ENCODE data around the gene SLC38A9.

Gene SLC38A9

DNA sequence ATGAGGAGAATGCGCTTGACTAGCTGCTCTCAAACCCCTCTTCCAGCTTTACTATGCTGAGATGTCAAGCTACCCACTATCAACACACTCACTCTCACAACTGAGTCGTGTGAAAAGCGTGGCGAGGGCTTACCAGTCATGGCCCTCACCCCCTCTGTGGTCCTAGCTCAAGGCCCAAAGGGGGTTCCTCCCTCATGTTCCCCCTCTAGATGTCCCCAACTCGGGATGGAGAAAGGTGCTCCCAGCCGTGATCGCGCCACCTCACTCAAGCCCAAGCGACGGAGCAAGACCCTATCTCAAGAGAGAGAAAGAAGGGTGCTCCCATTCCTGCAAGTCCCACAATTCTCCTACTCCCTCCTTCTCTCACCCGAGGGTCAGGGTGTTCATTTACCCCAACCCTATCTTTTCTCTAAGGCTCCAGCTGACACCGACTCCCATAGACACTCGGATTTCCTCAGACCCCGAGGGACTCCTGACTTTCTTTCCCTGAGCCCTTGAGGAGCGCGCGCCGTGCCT, 559 bp downstream of the SLC38A9 start:
- H3K4me3 ChIP-seq (ENCODE audit: low read depth, low read length) = peak overlapping the region; percentile 99
- in situ Hi-C loops (cut with HindIII; ENCODE audit: low sequenced_read_pairs) = no loop called here
- no peak for DNase-seq (ENCODE audit: low read depth)
- TF ChIP-seq, protein P1, sequence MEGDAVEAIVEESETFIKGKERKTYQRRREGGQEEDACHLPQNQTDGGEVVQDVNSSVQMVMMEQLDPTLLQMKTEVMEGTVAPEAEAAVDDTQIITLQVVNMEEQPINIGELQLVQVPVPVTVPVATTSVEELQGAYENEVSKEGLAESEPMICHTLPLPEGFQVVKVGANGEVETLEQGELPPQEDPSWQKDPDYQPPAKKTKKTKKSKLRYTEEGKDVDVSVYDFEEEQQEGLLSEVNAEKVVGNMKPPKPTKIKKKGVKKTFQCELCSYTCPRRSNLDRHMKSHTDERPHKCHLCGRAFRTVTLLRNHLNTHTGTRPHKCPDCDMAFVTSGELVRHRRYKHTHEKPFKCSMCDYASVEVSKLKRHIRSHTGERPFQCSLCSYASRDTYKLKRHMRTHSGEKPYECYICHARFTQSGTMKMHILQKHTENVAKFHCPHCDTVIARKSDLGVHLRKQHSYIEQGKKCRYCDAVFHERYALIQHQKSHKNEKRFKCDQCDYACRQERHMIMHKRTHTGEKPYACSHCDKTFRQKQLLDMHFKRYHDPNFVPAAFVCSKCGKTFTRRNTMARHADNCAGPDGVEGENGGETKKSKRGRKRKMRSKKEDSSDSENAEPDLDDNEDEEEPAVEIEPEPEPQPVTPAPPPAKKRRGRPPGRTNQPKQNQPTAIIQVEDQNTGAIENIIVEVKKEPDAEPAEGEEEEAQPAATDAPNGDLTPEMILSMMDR (IDR thresholded peaks at IDR 0.05; ENCODE audit: low read depth, low read length, missing control alignments) = no peak

DNA sequence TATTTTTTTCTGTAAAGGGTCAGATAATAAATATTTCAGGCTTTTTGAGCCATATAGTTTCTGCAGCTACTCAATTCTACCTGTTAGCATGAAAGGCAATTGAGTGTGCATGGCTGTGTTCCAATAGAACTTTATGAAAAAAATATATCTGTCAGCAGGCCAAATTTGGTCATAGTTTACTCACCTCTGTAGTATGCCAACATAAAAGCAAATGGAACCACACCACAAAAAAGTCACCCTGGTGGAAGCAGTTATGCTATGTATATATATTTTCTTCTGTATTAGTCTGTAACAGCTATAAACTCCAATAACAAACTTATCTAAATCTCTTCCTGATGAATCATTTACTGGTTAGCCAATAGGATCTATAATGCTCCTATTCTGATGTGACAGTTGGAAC, 3.4 kb downstream of the SLC38A9 start:
- no peak for DNase-seq (ENCODE audit: low read depth)
- H3K4me3 ChIP-seq (ENCODE audit: low read depth, low read length) = no peak overlapping the region
- TF ChIP-seq, protein P1 (IDR thresholded peaks at IDR 0.05; ENCODE audit: low read depth, low read length, missing control alignments) = no peak
- in situ Hi-C loops (cut with HindIII; ENCODE audit: low sequenced_read_pairs) = loop anchor here (10.0 kb wide), 1 partner anchor 304 kb away; no protein-coding TSS in a partner anchor

DNA sequence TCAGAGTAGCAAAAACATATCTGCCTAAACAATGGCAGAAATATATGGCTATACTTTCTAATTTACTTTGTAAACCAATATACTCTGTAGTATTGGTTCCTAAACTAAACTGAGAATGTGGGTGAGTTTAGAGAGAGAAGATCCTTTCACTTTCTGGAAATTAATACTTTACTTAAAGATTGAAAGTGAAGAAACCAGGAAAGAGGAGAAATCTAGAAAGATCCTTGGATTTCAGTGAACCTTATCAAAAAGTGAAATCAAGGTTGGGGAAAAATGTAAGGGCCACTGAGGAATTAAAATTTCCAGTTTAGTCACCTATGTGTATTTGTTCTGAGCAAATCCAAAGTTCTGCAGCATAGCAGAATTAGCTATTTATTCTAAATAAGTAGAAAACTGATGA, 5.9 kb downstream of the SLC38A9 start:
- TF ChIP-seq, protein P1 (IDR thresholded peaks at IDR 0.05; ENCODE audit: low read depth, low read length, missing control alignments) = no peak
- in situ Hi-C loops (cut with HindIII; ENCODE audit: low sequenced_read_pairs) = loop anchor here (10.0 kb wide), 1 partner anchor 301 kb away; no protein-coding TSS in a partner anchor
- H3K4me3 ChIP-seq (ENCODE audit: low read depth, low read length) = no peak overlapping the region
- no peak for DNase-seq (ENCODE audit: low read depth)

DNA sequence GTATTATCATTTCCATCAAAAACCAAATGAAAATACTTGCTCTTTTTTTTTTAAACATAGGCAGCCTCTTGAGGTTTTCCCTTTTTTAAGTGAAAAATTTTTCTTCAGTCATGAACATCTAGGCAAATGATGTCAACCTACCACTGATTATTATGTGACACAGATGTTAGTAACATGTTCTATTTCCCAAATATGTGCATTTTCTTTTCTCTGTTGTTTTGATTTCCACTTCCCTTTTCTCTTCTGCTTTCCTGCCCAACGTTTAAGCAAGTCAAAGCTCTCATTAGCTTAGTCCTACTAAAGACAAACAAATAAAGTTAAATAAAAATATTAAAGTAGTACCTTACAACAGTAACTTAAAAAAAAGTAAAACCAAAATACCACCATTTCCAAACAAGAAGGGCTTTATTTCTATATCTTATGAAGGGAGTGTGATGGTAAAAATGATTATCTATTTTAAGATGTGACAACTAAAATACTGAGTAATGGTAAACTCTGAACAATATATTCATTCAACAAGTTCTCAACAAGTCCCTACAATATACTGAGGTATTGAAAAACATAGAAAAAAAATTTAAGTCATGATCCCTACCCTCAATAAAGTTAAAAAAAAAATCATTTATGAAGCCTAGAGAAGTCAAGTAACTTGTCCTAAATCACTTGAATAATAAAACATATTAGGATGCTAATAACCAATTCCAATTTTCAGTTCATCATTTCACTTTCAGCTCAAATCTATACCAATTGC, 9.4 kb downstream of the SLC38A9 start:
- TF ChIP-seq, protein P1 (IDR thresholded peaks at IDR 0.05; ENCODE audit: low read depth, low read length, missing control alignments) = no peak
- H3K4me3 ChIP-seq (ENCODE audit: low read depth, low read length) = no peak overlapping the region
- no peak for DNase-seq (ENCODE audit: low read depth)
- in situ Hi-C loops (cut with HindIII; ENCODE audit: low sequenced_read_pairs) = loop anchor here (10.0 kb wide), 1 partner anchor 298 kb away; no protein-coding TSS in a partner anchor

DNA sequence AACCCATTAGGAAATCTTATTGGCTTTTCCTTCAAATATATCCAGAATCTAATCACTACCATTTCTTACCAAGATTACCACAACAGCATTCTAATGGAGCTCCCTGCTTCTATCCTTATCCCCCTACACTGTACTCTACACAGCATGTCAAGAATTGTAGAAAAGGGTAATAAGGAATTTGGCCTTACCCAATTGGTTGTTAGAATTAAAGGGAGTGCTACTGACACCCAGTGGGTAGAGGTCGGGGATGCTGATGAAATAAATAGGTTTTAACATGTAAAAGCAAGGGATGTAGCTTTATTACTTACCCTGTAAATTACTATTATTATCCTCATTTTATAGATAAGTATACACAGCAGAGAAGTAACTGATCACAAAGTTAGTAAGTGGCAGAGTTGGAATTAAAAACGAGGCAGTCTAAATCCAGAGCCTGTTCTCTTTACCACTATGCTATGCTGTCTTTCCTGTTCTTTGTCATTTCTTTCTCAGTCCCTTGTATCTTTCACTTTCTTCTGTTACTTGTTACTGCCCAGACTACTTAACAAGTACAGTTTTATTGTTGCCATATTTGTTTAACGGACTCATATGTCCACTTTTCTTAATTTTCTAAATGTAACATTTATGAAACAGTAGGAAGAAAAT, 10.5 kb downstream of the SLC38A9 start:
- no peak for DNase-seq (ENCODE audit: low read depth)
- TF ChIP-seq, protein P1 (IDR thresholded peaks at IDR 0.05; ENCODE audit: low read depth, low read length, missing control alignments) = no peak
- in situ Hi-C loops (cut with HindIII; ENCODE audit: low sequenced_read_pairs) = loop anchor here (10.0 kb wide), 1 partner anchor 297 kb away; no protein-coding TSS in a partner anchor
- H3K4me3 ChIP-seq (ENCODE audit: low read depth, low read length) = no peak overlapping the region

DNA sequence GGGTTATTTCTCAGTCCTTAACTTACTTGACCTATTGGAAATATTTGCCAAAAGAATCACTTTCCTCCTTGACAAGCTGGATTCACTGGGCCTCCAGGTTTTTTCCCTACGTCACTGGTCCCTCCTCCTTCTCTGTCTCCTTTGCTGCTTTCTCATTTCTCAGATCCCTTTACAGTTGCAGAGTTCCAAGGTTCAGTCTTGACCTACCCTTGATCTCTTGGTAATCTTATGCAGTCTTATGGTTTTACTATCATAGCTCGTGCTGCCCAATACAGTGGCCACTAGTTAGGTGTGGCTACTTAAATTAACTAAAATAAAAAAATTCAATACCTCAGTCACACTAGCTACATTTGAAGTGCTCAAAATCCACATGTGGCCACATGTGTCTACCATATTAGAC, 11.4 kb downstream of the SLC38A9 start:
- in situ Hi-C loops (cut with HindIII; ENCODE audit: low sequenced_read_pairs) = loop anchor here (10.0 kb wide), 1 partner anchor 296 kb away; no protein-coding TSS in a partner anchor
- H3K4me3 ChIP-seq (ENCODE audit: low read depth, low read length) = no peak overlapping the region
- DNase-seq (ENCODE audit: low read depth) = no peak
- TF ChIP-seq, protein P1 (IDR thresholded peaks at IDR 0.05; ENCODE audit: low read depth, low read length, missing control alignments) = no peak
